GM19468 (cell line): Measurements from ENCODE around the gene DLX6.

Experiments used
- ATAC-seq: cut with Tn5 transposase; IDR thresholded peaks from one replicate; pipeline ENCODE4 v1.9.1; 2021; ENCODE audit warnings: mild to moderate bottlenecking, moderate library complexity, moderate number of reproducible peaks; ENCODE audit not compliant: unreplicated experiment; ENCODE audit errors: extremely low read depth

DLX6 gene

DNA sequence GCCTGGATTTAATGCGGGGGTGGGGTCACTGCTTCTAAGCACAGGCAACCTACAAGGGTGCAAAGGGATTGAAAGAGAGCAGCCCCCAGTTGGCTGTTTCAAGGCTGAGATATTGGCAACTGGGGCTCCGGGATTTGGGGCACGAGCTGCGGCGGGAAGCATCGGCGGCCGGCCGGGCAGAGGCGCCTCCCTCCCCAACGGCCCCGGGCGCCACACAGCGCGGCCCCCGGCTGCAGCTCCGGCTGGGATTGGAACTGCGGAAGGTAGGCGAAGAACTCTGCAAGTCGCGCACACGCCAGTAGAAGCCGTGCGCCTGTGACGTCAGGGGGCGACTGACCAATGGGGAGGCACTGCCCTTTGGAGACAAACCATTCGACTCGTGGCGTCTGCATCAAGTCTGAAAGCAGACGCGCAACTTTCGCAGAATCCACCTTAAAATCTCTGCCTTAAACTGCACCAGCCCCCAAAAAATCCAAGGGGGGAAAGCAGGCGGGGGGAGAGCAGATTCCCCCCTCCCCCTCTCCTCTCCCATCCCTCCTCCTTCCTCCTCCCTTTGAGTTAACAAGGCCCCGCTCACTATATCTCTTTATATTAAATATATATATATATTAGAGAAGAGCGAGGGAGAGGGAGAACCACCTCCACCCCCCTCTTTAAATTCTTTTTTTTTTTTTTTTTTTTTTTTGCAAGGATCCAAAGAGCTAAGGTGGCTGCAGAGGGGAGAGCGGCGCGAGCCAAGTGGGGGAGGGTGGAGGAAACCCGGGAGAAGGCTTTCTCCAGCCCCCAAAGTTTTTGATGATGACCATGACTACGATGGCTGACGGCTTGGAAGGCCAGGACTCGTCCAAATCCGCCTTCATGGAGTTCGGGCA is at the start of gene DLX6:
TSS of gene DLX6 (plus strand) at position 371 of the 872 bp plus-strand sequence. CDS start at position 796, 425 bp downstream.
- ATAC-seq = no peak

- ATAC-seq = no peak
These were observed 46.2 kb upstream of the DLX6 start for GRCh38 chr7:96959135-96959534.

DNA sequence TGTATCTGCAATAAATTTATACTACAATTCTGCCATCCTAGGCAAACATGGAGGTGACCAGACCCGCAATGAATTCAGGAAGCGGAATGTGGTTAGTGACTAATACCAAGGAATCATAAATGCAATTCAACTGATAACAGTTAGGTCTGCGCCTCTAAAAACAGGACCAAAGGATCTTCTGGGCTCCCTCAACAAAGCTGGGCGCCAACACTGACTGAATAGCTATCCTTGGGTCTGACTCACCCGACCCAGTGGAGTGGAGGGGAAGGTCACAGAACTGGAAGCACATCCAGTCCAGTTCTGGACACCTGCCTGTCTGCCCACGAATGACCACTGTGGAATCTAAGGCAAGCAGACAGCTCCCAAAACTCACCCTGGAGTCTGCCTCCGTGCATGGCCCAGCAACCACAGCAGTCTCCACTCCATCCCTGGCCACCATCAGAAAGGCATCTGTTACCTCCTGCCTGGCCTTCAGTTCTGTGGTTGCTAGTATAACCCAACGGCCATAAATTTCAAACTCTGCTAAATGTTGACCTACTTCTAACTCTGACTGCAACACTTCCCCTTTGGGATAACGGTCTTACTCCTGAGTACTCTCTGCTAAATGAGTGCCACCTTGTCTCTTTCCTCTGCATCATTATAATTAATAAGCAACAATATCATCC is 43.0 kb upstream of the DLX6 start:
- no peak for ATAC-seq

DNA sequence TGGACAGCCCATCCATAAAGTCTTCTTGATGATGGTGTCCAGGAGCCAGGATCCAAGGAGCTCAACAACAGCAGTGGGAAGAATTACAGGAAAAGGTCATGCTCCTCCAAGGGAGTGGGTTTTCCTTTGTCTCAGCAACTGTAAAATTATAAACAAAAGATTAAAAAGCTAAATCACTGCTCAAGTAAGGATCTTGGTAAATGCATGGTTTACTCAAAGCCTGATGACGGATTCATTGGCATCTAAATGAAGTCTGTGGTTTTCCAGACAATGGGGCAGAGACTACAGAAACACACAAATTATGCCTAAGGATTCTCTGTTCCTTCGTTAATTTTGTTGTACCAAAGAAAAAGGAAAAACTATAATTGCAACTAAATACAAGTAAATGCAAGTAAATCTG is 36.4 kb upstream of the DLX6 start:
- no peak for ATAC-seq

- ATAC-seq = no peak
These were observed 34.6 kb upstream of the DLX6 start for GRCh38 chr7:96970739-96971138.

GRCh38 chr7:96973986-96974385 is 31.4 kb upstream of the DLX6 start:
- ATAC-seq = no peak

DNA sequence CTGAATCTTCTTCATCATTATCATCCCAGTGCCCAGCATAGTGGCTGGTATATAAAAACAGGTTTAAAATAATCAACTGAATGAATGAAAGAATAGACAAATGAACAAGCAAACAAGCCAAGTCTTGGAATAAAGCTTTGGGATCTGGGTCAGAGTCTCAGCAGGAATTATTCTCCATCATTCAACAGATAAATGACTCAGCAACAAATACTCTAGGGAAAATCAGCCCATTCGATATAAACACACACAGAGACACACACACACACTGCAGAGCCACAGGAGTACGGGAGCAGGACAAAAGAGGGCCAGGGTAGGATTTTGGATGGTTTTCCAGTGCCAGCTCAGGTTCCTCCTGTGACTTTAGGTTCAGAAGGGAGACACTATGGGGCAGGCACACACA is 29.2 kb upstream of the DLX6 start:
- no peak for ATAC-seq

DNA sequence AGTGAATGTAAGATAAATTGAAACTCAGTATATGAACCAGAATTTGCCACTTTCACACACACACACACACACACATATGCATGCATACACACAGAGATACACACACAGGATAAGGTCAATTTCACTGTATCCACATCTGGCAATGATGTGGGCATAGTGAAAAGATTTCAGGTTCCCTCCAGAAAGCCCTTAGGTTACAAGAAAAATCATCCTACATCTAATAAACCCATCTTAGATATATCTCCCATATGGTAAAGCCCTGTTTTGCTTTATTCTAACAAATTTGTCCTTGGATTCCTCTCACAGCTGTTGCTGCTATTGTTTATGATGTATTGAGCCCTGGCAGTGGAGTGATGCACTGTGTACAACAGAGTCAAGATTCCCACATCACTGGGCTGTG is 27.9 kb upstream of the DLX6 start:
- no peak for ATAC-seq

DNA sequence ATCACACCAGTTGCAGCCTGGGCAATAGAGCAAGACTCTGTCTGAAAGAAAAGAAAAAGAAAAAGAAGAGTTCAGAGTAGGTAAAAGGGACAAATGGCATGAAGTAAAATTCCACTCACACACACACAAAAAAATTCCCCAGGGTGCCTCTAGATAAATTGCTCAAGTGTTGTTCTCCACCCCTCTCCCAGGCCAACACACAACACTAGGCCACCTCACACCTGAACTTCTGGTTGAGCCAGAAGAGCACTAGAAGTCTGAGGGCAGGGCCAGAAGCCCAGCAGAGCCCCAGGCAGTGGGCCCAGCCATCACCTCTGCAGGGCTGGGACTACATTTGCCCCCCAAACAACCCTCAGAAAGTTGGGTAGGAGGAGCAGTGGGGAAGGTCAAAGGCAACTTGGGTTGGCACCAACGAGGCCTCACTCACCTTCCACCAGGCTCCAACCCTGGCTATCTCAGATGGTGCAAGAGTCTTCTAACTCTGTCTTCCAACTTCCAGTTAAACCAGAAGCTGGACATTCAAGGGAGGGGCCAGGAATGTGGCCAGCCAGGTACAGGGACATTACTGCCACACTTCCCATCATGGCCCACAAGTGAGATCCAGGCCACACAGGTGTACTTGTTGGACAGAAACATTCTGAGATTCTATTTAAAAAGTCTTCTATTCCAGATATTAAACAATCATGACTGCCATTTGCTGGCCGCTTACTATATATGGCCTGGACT is 25.6 kb upstream of the DLX6 start:
- ATAC-seq = no peak

- ATAC-seq = no peak
These were observed 22.8 kb upstream of the DLX6 start for GRCh38 chr7:96982586-96982985.

GRCh38 chr7:96985992-96986391 is 19.4 kb upstream of the DLX6 start:
- ATAC-seq = no peak

DNA sequence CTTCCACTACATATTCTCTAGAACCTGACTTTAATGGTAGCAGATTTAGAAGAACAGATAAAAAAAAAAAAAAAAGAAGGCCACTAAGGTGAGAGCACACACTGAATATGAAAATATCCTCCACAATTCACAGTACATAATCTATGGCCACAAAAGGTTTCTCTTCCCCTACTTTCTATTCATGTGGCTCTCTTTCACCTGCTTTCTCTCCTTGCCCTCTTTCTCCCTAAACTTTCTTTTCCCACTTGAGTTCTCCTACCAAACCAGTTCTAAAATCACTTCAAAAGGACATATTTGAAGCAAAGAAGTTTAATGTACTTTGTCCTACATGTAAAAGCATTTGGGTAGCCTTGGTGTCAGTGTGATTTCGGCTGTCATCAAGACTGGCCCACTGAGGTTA is 18.5 kb upstream of the DLX6 start:
- no peak for ATAC-seq

DNA sequence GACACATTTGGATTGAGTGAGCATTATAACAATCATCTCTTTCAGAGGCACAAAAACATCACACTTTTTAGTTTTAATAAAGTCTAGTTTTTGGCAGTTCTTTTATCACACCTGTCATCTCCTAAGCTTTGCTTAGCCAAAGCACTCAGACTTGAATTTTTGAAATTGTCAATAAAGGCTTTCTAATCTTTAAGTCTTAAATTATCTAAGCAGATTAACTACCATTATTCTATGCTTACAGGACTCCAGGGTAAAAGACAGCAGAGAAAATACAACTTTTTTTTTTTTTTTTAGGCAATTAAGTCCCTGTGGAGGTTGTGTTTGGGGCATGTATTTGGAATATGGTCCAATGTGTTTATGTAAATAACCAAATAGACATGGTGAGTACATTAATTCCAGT is 17.6 kb upstream of the DLX6 start:
- ATAC-seq = no peak

GRCh38 chr7:96989241-96989858 is 16.0 kb upstream of the DLX6 start:
- no peak for ATAC-seq

GRCh38 chr7:96989859-96990317 is 15.5 kb upstream of the DLX6 start:
- no peak for ATAC-seq

DNA sequence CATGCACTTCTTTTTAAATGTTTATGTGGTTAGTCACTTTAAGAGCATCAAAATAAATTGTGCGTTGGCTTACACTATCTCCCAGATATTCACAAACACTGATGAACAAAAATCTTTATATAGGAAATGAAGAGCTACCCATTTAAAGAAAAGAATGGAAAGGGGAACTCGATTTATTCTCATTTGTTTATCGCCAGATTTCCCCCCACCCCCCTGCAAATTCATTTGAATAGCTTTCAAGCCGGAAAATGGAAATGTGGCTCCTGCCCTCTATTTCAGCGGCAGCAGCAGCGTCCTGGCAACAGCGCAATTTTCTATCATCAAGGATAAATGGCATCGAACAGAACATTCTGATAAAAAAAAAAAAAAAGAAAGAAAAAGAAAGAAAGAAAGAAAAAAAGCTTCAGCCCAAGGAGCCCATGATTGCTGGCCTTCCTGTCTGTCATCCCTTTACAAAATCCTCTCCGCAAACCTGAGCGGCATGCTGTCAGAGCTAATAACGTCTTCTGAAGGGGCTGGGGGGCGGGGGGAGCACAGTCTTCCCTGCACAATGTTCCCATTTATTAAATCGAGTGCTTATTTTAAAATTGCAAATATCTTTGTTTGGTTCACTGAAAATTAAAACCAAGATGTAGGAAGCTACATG is 13.7 kb upstream of the DLX6 start:
- no peak for ATAC-seq

GRCh38 chr7:96992192-96993005 is 13.0 kb upstream of the DLX6 start:
- ATAC-seq = no peak

- ATAC-seq = no peak
These were observed 12.1 kb upstream of the DLX6 start for GRCh38 chr7:96993094-96993865.
